T47D (cell line): Measurements from ENCODE around the gene DDIT3.
A peak's percentile ranks its signal among the peaks of the same experiment; 100 is the strongest.
"Not testable (repeated sequence)": the region's sequence is repeated elsewhere in the genome, so short reads cannot be mapped to it uniquely, and the experiment has no call there.

Experiments
- DNase-seq, 2 experiments: peaks; one replicate each; pipeline versions ENCODE4 v3.0.0 to v3.0.0-alpha.2; 2011 to 2012; ENCODE audit warnings: low read depth in 1 of 2, low spot score in 1 of 2
- JUND ChIP-seq: IDR thresholded peaks from 2 replicates; pipeline ENCODE4 v1.6.1; 2012; ENCODE audit warnings: low read depth
- in situ Hi-C: cut with HindIII; loops from 2 replicates; pipeline ENCODE4 v1.10.0; 2016; ENCODE audit warnings: low sequenced_read_pairs, low pct_unique_long_range_greater_than_20kb

The DDIT3 gene, protein sequence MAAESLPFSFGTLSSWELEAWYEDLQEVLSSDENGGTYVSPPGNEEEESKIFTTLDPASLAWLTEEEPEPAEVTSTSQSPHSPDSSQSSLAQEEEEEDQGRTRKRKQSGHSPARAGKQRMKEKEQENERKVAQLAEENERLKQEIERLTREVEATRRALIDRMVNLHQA

DNA sequence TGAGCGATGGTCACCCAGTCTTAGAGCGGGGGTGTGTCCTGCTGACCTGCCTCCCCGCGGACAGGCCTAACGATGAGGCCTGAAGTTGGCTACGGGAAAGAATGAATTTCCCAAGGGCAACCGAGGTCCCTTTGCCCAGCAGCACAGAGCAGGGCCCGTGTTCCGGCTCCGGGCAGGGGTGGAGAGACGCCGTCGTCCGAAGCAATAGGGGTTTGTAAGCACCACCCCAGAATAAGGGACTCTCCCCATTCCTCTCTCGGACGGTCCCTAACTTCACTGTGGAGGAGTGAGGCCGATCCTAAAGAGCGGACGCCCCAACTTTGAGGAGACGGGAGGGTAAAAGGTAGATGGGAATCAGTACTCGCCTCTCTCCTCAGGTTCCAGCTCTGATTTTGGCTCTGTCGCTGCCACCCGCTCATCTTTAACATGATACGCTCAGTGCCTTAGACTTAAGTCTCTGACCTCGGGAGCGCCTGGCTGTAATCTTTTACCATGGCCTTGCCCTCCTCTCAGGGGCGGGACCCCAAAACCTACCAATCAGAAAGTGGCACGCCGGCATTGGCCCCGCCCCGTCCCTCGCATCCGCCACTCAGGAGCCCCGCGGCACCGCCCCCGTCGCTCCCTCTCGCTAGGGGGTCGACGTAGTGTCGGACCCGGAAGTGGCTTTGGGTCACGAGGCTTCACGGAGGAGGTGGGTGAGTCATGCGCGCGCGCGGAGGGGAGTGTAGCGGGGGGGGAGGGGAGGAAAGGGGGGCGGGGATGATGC lies at the start of gene DDIT3:
DDIT3 (minus strand) TSS at position 462 of the 766 bp plus-strand sequence. CDS start 3,108 bp downstream, outside the sequence.
- DNase-seq = peak; percentile 92 to 100
- peak; percentile 23; the same call in 1 of the 2 replicates for TF ChIP-seq JUND
- in situ Hi-C loops = no loop called here

DNA sequence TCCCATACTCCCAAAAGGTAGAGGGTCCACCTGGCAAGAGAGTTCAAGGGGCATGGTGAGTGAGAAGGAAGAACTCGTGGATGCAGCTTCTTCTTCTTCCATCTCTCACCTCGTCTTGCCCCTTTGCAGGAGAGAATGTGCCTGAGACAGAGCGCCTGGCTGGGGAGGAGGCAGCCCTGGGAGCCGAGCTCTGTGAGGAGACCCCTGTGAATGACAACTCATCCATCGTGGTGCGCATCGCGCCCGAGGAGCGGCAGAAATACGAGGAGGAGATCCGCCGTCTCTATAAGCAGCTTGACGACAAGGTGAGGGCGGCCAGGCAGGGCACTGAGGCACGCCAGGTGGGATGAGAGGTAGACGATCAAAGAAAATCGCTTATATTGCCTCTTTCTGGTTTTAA lies 49.5 kb upstream of the DDIT3 start:
- TF ChIP-seq JUND = no peak
- no peak for DNase-seq
- in situ Hi-C loops = no loop called here

DNA sequence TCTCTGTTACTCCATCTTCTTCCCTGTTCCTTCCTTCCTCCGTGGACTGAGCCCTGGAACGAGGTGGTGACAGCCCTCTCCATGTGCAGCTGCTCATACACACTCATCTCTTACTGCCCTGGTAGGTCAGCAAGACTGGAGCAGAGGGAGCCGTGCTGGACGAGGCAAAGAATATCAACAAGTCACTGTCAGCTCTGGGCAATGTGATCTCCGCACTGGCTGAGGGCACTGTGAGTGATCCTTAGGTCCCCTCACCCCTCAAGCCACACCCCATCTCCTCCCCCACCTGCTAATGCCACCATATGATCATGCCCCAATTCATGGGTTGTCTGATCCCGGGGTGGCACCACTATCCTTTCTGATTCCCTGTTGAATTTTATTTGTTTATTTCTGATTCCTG lies 48.5 kb upstream of the DDIT3 start:
- TF ChIP-seq JUND = no peak
- in situ Hi-C loops = no loop called here
- no peak for DNase-seq

DNA sequence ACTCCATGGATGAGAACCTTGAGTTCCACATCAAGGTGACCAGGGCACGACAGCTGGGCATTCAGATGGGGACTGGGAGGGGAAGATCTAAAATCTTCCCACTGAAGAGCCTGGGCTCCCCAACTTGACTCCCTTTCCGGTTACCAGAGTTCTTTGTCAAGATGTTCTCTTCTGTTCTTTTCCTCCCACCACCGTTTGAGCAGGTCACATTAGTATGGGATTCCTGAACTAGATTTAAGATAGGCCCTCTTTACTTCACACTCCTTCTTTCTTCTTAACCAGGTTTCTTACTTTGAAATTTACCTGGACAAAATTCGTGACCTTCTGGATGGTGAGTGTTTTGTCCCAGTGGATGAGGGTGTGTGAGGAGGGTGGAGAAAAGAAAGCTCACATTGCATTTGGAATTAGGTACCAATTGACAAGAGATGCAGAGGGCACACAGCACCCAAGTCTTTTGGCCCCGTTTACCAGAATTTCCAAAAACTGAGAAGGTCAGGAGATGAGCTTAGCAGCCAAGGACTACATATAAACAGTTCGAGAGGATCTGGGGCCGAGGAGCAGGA lies 43.9 kb upstream of the DDIT3 start:
- DNase-seq = no peak
- TF ChIP-seq JUND = no peak
- in situ Hi-C loops = no loop called here

DNA sequence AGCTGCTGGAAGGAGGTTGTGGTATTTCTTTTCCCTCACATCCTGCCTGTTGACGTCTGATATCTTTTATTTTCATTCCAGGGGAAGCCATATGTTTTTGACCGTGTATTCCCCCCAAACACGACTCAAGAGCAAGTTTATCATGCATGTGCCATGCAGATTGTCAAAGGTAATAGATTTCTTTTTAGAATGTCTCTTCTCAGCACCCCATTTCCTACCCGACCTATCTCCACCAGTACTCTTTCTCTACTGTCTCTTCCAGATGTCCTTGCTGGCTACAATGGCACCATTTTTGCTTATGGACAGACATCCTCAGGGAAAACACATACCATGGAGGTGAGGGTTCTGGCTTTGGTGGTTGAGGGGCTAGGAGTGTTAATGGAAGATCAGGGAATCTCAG lies 43.0 kb upstream of the DDIT3 start:
- no peak for DNase-seq
- in situ Hi-C loops = no loop called here
- no peak for TF ChIP-seq JUND

DNA sequence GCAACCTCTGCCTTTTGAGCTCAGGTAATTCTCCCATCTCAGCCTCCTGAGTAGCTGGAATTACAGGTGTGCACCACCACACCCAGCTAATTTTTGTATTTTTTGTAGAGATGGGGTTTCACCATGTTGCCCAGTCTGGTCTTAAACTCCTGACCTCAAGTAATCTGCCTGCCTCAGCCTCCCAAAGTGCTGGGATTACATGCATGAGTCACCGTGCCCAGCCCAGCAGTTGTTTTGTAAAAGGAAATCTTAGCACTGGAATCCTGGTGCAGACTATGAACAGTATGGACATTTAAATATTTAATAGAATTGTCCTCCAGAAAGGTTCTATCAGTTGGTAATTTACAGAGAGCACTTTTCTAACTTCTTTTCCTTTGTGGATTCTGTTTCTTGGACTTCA lies 40.8 kb upstream of the DDIT3 start:
- DNase-seq, in situ Hi-C loops: not testable (repeated sequence)

DNA sequence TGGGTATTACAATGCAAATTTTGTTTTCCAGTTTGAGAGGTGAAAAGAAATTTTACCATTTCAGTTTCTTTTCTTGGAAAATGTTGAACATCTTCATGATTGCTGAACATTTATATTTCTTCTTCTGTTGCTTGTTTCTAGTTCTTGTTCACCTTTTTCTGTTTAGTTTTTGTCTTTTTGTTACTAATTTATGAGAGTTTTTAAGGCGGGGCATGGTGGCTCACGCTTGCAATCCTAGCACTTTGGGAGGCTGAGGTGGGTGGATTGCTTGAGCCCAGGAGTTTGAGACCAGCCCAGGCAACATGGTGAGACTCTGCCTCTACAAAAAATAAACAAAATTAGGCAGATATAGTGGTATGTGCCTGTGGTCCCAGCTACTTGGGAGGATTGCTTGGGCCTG lies 40.2 kb upstream of the DDIT3 start:
- DNase-seq = no peak
- no peak for TF ChIP-seq JUND
- in situ Hi-C loops = no loop called here

DNA sequence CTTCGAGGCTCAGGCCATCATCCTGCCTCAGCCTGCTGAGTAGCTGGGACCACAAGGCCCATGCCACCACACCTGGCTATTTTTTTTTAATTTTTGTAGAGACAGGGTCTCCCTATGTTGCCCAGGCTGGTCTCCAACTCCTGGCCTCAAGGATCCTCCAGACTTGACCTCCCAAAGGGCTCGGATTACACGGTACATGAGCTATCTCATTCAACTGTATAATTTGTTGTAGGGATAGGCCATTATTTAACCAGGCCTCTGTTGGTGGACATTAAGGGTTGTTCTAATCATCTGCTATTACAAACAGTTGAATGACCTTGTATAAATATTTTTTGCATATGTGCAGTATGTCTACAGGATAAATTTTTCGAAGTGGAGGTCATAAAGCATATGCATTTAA lies 38.5 kb upstream of the DDIT3 start:
- in situ Hi-C loops = no loop called here
- DNase-seq = no peak
- TF ChIP-seq JUND = no peak

DNA sequence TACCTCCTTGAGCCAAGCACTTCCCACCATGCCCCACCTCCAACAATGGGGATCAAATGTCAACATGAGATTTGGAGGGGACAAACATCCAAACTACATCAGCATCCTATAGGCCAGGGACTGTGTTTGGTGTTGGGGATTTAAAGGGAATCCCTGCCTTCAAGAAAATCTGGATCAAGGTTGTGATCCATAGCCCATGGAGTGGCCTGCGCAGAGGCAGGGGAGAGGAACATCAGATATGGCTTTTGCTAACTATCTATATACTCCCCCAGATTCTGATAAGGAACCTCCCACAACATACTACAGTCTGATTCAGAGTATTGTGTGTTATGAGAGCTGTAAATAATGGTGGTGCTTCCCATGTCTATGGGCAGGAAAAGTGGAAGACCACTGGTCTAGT lies 34.6 kb upstream of the DDIT3 start:
- in situ Hi-C loops = no loop called here
- no peak for TF ChIP-seq JUND
- DNase-seq = no peak

DNA sequence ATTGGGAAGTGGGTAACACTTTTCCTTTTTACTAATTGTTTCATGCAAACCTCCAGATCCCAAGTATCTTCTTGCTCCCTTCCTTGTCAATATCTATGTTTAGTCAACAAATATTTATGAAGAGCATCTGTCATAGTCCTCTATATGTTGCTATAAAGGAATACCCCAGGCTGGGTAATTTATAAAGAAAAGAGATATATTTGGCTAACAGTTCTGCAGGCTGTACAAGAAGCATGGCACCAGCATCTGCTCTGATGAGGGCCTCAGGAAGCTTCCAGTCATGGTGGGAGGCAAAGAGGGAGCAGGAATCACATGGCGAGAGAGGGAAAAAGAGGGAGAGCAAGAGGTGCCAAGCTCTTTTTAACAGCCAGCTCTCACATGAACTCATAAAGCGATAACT lies 34.1 kb upstream of the DDIT3 start:
- in situ Hi-C loops = no loop called here
- no peak for DNase-seq
- no peak for TF ChIP-seq JUND

DNA sequence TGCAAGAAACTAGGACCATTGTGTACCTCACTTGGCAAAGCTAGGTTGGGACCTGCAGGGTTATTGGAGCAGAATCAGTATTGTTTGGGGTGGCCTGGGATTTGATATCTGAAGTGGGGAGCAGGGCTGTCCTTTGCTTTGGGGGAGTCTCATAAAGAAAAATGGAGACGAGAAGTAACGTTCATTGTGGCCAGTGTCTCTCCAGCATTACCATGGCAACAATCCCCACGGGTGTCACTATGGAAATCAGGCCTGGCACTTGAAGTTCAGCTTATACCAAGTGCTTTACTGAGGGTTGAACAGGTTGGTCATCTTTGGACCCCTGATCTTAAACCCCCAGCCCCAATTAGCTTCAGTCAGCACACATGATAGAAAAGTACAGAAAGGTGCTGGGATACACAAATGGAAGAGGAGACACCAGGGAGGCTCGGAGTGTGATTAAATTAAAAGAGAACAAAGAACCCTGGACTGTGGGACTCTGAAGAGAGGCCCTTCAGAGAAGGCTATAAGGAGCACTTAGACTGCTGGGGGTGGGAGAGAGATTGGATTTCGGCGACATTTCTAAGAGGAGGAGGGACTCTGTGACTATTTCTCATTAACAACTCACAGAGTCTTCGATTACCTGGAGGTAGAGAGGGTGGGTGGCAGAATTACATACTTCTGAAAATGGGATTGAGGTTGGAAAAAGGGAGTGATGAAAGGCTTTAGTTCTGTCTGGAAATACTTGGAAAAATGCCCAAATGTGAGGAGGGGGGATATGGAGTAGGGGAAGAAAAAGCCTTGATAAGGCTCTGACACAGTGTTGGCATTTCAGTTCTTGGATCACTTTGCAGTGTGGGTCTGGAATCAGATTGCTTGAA lies 33.3 kb upstream of the DDIT3 start:
- TF ChIP-seq JUND = no peak
- DNase-seq = no peak
- in situ Hi-C loops = no loop called here

DNA sequence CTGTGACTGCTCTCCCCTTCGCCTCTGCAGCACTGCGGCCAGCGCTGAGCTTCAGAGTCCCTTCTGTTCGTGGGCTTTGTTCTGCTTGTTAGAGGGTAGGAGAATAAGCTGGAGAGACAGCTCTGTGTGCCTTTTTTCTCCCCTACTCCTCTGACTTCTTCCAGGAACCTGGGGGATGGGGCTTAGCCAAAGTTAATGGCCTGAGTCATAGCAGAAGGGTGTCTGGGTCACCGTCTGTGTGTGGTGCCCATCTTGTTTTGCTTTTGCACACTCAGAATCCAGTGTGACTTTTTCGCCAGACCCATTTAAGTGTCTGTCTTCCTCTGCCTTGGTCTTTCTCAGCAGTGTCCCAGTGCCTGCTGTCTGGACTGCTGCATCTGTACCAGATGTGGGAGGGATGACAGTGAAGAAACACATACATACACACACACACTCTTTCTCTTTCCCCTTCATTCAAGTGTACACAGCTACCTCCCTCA lies 32.6 kb upstream of the DDIT3 start:
- no peak for DNase-seq
- TF ChIP-seq JUND = no peak
- in situ Hi-C loops = no loop called here

DNA sequence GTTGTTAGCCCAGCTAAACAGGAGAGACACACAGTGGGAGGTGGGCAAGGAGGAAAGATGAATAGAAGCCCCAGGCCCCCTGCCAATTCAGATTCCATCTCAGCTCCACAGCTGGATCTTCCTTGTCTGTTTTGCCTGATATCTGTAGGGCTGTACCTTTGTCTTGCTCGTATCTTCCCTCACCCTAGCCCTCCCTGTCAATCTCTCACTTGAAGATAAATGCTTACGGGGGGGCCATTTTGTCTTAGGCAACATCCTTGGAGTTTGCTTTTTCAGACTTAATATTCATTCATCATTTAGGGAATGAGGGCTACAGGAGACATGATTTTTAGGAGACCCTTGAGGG lies 32.0 kb upstream of the DDIT3 start:
- no peak for DNase-seq
- in situ Hi-C loops = no loop called here
- TF ChIP-seq JUND = no peak
